Urothelium cell line (cell line): ENCODE results near the gene DNAJC18.

ENCODE experiments used
- DNase-seq: peaks from one replicate; pipeline ENCODE4 v3.0.0; 2011; ENCODE audit warnings: low spot score, mixed read lengths
- FAIRE-seq: peaks from 2 replicates; lab custom pipeline; 2011; peaks lifted over from hg19 to GRCh38; lab: Jason Lieb, UNC

Gene DNAJC18

GRCh38 chr5:139406963-139407362 is 32.4 kb downstream of the DNAJC18 start:
- DNase-seq: no peak
- no peak for FAIRE-seq

- no peak for DNase-seq
- no peak for FAIRE-seq
These were observed 34.9 kb downstream of the DNAJC18 start for GRCh38 chr5:139404484-139404840.

- no peak for FAIRE-seq
- peak; percentile 96 for DNase-seq
These were observed 35.4 kb downstream of the DNAJC18 start, which contains the start of gene SPATA24 for GRCh38 chr5:139403787-139404483. Gene SPATA24 (minus strand): TSS chr5:139404089. CDS start chr5:139404060, 29 bp downstream.

GRCh38 chr5:139403418-139403786 is 35.9 kb downstream of the DNAJC18 start:
- DNase-seq (no peak), FAIRE-seq (no peak)

- DNase-seq (no peak), FAIRE-seq (no peak)
These were observed 36.7 kb downstream of the DNAJC18 start for GRCh38 chr5:139402561-139403158.

- DNase-seq: no peak
- FAIRE-seq: no peak
These were observed 37.8 kb downstream of the DNAJC18 start for GRCh38 chr5:139401546-139401945.

- DNase-seq (no peak), FAIRE-seq (no peak)
These were observed 39.7 kb downstream of the DNAJC18 start for GRCh38 chr5:139399501-139400121.

GRCh38 chr5:139397921-139398320 is 41.4 kb downstream of the DNAJC18 start:
- FAIRE-seq (no peak), DNase-seq (no peak)

- FAIRE-seq (no peak), DNase-seq (no peak)
These were observed 42.6 kb downstream of the DNAJC18 start for GRCh38 chr5:139396691-139397090.

GRCh38 chr5:139395844-139396640 is 43.3 kb downstream of the DNAJC18 start:
- FAIRE-seq (no peak), DNase-seq (no peak)

- DNase-seq (no peak), FAIRE-seq (no peak)
These were observed 44.4 kb downstream of the DNAJC18 start, which contains the start of gene PROB1 for GRCh38 chr5:139394654-139395566. Gene PROB1 (minus strand): TSS chr5:139395104. CDS start chr5:139395081, 23 bp downstream.

- FAIRE-seq: no peak
- DNase-seq: no peak
These were observed 45.1 kb downstream of the DNAJC18 start for GRCh38 chr5:139394123-139394653.

- DNase-seq (no peak), FAIRE-seq (no peak)
These were observed 45.7 kb downstream of the DNAJC18 start for GRCh38 chr5:139393497-139394122.

- no peak for FAIRE-seq
- DNase-seq: no peak
These were observed 46.4 kb downstream of the DNAJC18 start for GRCh38 chr5:139392678-139393496.

- FAIRE-seq (no peak), DNase-seq (no peak)
These were observed 47.0 kb downstream of the DNAJC18 start for GRCh38 chr5:139392324-139392677.

GRCh38 chr5:139391570-139392323 is 47.6 kb downstream of the DNAJC18 start:
- FAIRE-seq (no peak), DNase-seq (no peak)

GRCh38 chr5:139390639-139391569 is 48.4 kb downstream of the DNAJC18 start:
- FAIRE-seq (no peak), DNase-seq (no peak)
